ENCODE results near the gene GLIPR2.

The GLIPR2 gene

GRCh38 chr9:36138496-36138895 is 2.0 kb downstream of the GLIPR2 start:
- no peak for DNase-seq (ENCODE audit: insufficient read length)

GRCh38 chr9:36138901-36139300 is 2.4 kb downstream of the GLIPR2 start:
- FAIRE-seq = no peak
- TF ChIP-seq POLR2AphosphoS5 (IDR thresholded peaks at IDR 0.05; ENCODE audit: low read depth, low read length) (no peak), POLR2A (IDR thresholded peaks at IDR 0.05; ENCODE audit: low read depth, low read length) (no peak), TAF1 (IDR thresholded peaks at IDR 0.05; ENCODE audit: borderline replicate concordance, low read depth, low read length) (no peak)
- no peak for DNase-seq (ENCODE audit: insufficient read length)

More at GRCh38 chr9:36138496-36138895, 2.0 kb downstream of the GLIPR2 start:
- FAIRE-seq = no peak
- no peak for TF ChIP-seq POLR2A (IDR thresholded peaks at IDR 0.05; ENCODE audit: low read depth, low read length)
- TF ChIP-seq POLR2AphosphoS5 (IDR thresholded peaks at IDR 0.05; ENCODE audit: low read depth, low read length) = no peak
- no peak for TF ChIP-seq TAF1 (IDR thresholded peaks at IDR 0.05; ENCODE audit: borderline replicate concordance, low read depth, low read length)

GRCh38 chr9:36140086-36141084 is 3.9 kb downstream of the GLIPR2 start:
- TF ChIP-seq POLR2A (IDR thresholded peaks at IDR 0.05; ENCODE audit: low read depth, low read length) (no peak), TAF1 (IDR thresholded peaks at IDR 0.05; ENCODE audit: borderline replicate concordance, low read depth, low read length) (no peak), POLR2AphosphoS5 (IDR thresholded peaks at IDR 0.05; ENCODE audit: low read depth, low read length) (no peak)
- DNase-seq (ENCODE audit: insufficient read length) = no peak
- peak; percentile 48 for FAIRE-seq

DNA sequence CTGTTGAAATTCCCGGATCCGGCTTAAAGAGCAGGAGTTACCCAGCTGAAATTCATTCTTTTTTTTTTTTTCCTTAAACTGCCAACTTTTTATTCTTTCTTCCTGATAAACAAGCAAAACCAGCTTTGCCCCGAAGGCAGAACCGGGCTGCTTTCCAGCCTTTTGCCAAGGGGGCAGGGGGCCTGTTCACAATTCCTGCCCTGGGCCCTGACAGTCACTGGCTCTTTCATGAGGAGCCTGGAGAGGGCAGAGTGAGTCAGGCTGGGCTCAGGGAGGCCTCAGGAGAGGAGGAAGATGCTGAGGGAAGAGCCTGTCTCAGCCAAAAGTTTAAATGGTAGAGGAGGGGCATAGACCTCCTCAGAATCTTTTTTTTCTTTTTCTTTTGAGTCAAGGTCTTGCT is 4.8 kb downstream of the GLIPR2 start:
- FAIRE-seq (no peak), DNase-seq (ENCODE audit: insufficient read length) (no peak)
- TF ChIP-seq POLR2AphosphoS5 (IDR thresholded peaks at IDR 0.05; ENCODE audit: low read depth, low read length) (no peak), TAF1 (IDR thresholded peaks at IDR 0.05; ENCODE audit: borderline replicate concordance, low read depth, low read length) (no peak), POLR2A (IDR thresholded peaks at IDR 0.05; ENCODE audit: low read depth, low read length) (no peak)

GRCh38 chr9:36141761-36142160 is 5.2 kb downstream of the GLIPR2 start:
- no peak for FAIRE-seq
- no peak for TF ChIP-seq POLR2A (IDR thresholded peaks at IDR 0.05; ENCODE audit: low read depth, low read length)
- no peak for TF ChIP-seq TAF1 (IDR thresholded peaks at IDR 0.05; ENCODE audit: borderline replicate concordance, low read depth, low read length)
- no peak for TF ChIP-seq POLR2AphosphoS5 (IDR thresholded peaks at IDR 0.05; ENCODE audit: low read depth, low read length)
- DNase-seq (ENCODE audit: insufficient read length) = no peak

- TF ChIP-seq TAF1 (IDR thresholded peaks at IDR 0.05; ENCODE audit: borderline replicate concordance, low read depth, low read length) (no peak), POLR2AphosphoS5 (IDR thresholded peaks at IDR 0.05; ENCODE audit: low read depth, low read length) (no peak), POLR2A (IDR thresholded peaks at IDR 0.05; ENCODE audit: low read depth, low read length) (no peak)
- FAIRE-seq = no peak
- no peak for DNase-seq (ENCODE audit: insufficient read length)
These were observed 6.1 kb downstream of the GLIPR2 start for GRCh38 chr9:36142510-36143244.

DNA sequence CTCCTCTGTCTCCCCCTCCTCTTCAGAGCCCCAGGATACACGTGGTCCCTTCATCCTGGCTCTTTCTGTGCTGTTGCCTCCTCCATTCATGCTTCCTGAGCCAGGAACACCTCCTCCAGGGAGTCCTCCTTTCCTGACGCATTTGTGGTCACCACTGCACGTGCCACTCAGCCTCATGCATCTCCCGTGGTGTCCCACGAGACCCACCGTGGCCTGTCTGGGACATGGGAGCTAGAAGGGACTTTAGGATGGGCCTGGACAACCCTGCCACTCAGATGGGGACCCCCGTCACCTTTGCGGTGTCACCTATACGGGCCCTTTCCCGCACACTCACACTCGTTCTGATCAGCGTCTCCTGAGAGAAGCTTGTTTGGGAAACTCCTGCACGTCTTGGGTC is 6.7 kb downstream of the GLIPR2 start:
- FAIRE-seq = no peak
- TF ChIP-seq POLR2A (IDR thresholded peaks at IDR 0.05; ENCODE audit: low read depth, low read length) (no peak), TAF1 (IDR thresholded peaks at IDR 0.05; ENCODE audit: borderline replicate concordance, low read depth, low read length) (no peak), POLR2AphosphoS5 (IDR thresholded peaks at IDR 0.05; ENCODE audit: low read depth, low read length) (no peak)
- DNase-seq (ENCODE audit: insufficient read length) = no peak

DNA sequence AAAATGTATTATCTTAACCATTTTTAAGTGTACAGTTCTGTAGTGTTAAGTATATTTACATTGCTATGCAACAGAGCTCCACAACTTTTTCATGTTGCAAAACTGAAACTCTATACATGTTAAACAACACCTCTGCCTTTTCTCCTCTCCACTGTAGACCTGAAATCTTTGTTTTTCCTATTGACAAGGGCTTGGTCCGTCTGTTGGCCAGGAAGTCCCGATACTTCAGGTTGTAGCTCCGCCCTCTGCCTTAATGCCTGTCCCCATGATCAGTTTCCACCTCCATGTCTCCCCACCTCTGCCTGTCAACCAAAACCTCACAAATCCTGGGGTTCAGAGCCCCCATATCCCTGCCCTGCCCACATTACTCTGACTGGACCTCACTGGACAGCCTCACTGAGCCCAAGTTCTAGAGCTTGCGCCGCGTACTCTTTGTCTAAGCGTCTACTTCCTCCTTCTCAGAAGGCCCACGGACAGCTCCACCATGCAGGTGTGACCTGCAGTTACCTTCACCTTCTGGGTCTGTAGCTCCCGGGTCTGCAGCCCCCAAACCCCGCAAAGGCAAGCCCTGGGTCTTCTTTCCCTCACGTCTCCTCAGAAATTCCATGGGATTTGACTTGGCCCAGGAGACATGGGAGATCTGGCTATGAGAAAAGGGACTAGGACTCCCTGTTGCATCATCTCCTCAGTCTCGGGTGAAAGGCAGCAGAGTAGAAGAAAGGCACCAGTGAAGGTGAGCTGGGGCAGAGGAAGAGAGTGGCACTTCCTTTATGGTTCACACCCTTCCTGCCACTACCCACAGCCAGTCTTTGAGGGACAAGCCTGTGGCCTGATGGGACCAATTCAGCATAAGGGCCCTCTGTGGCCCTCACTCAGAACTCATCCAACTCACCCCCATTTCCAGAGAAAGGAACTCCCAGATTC is 8.0 kb downstream of the GLIPR2 start:
- DNase-seq (ENCODE audit: insufficient read length) (no peak), FAIRE-seq (no peak)
- TF ChIP-seq POLR2AphosphoS5 (IDR thresholded peaks at IDR 0.05; ENCODE audit: low read depth, low read length) (no peak), POLR2A (IDR thresholded peaks at IDR 0.05; ENCODE audit: low read depth, low read length) (no peak), TAF1 (IDR thresholded peaks at IDR 0.05; ENCODE audit: borderline replicate concordance, low read depth, low read length) (no peak)

DNA sequence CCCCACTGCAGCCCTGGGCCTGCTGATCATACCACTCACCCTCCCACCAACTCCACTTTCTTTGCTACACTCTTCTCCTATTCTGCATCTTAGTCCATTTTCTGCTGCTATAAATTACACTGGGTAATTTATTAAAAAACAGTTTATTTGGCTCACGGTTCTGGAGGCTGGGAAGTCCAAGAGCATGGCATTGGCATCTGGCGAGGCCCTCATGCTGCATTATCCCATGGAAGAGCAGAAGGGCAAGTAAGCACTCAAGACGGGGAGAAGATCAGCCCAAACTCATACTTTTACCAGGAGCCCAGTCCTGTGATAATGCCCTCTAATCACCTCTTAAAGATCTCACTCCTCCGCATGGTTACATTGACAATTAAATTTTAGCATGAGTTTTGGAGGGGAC is 9.4 kb downstream of the GLIPR2 start:
- DNase-seq (ENCODE audit: insufficient read length) = no peak
- FAIRE-seq = no peak
- TF ChIP-seq TAF1 (IDR thresholded peaks at IDR 0.05; ENCODE audit: borderline replicate concordance, low read depth, low read length) (no peak), POLR2A (IDR thresholded peaks at IDR 0.05; ENCODE audit: low read depth, low read length) (no peak), POLR2AphosphoS5 (IDR thresholded peaks at IDR 0.05; ENCODE audit: low read depth, low read length) (no peak)

- FAIRE-seq = no peak
- no peak for DNase-seq (ENCODE audit: insufficient read length)
- no peak for TF ChIP-seq TAF1 (IDR thresholded peaks at IDR 0.05; ENCODE audit: borderline replicate concordance, low read depth, low read length)
- no peak for TF ChIP-seq POLR2A (IDR thresholded peaks at IDR 0.05; ENCODE audit: low read depth, low read length)
- TF ChIP-seq POLR2AphosphoS5 (IDR thresholded peaks at IDR 0.05; ENCODE audit: low read depth, low read length) = no peak
These were observed 10.1 kb downstream of the GLIPR2 start for GRCh38 chr9:36146651-36147050.

Data from GM12892 (cell line).